Keratinocyte (primary cell): ENCODE data around the gene F2RL2. TPM values are rescaled to one million over a fixed set of nuclear protein-coding genes. Genes with fewer than 3 reads are reported as not detected.

ENCODE experiments used
- DNase-seq: peaks from one replicate; pipeline ENCODE4 v3.0.0-alpha.2; 2011; ENCODE audit warnings: low read depth, missing footprints, low spot score
- FAIRE-seq: peaks from 2 replicates; lab custom pipeline; 2011; peaks lifted over from hg19 to GRCh38; lab: Jason Lieb, UNC
- H2AFZ ChIP-seq: 2 replicates; pipeline ENCODE4 v1.6.0; 2012; ENCODE audit warnings: low read length, control low read depth, inconsistent platforms; ENCODE audit not compliant: control insufficient read depth
- H3K27ac ChIP-seq: 2 replicates; pipeline ENCODE4 v1.5.1; 2011; ENCODE audit warnings: low read length; ENCODE audit not compliant: control insufficient read depth, insufficient read depth
- H3K27me3 ChIP-seq: 3 replicates; pipeline ENCODE4 v1.6.0; 2011; ENCODE audit warnings: low read length; ENCODE audit not compliant: control insufficient read depth, insufficient read depth; ENCODE audit errors: extremely low read depth
- H3K36me3 ChIP-seq, 2 experiments: 2 replicates in 1 of 2; 3 replicates in 1 of 2; pipeline ENCODE4 v1.5.1; 2011; ENCODE audit warnings: low read length in 2 of 2, mild to moderate bottlenecking in 1 of 2; ENCODE audit not compliant: control insufficient read depth in 2 of 2, insufficient read depth in 2 of 2; ENCODE audit errors: extremely low read depth in 1 of 2
- H3K4me1 ChIP-seq: 3 replicates; pipeline ENCODE4 v1.5.1; 2011; ENCODE audit warnings: low read length; ENCODE audit not compliant: control insufficient read depth, insufficient read depth; ENCODE audit errors: extremely low read depth
- H3K4me2 ChIP-seq: 3 replicates; pipeline ENCODE4 v1.6.0; 2011; ENCODE audit warnings: low read depth, low read length; ENCODE audit not compliant: control insufficient read depth, insufficient read depth; ENCODE audit errors: extremely low read depth
- H3K4me3 ChIP-seq, 3 experiments: fragments of 200-600 bp in 1 of 3; sonication (generic) in 1 of 3; 2 replicates in 2 of 3; 3 replicates in 1 of 3; pipeline ENCODE4 v1.5.1; 2011 to 2016; ENCODE audit warnings: low read length in 3 of 3, mild to moderate bottlenecking in 3 of 3, control low read depth in 2 of 3, inconsistent platforms in 1 of 3, low read depth in 1 of 3, mixed read lengths in 1 of 3, mixed run types in 1 of 3, moderate library complexity in 1 of 3; ENCODE audit not compliant: control insufficient read depth in 2 of 3, insufficient read depth in 2 of 3; ENCODE audit errors: extremely low read depth in 1 of 3
- H3K79me2 ChIP-seq: 2 replicates; pipeline ENCODE4 v1.6.0; 2012; ENCODE audit warnings: low read length; ENCODE audit not compliant: control insufficient read depth, insufficient read depth
- H3K9ac ChIP-seq: 3 replicates; pipeline ENCODE4 v1.6.0; 2011; ENCODE audit warnings: low read length; ENCODE audit not compliant: control insufficient read depth, insufficient read depth; ENCODE audit errors: extremely low read depth
- H3K9me1 ChIP-seq: 3 replicates; pipeline ENCODE4 v1.6.0; 2011; ENCODE audit warnings: low read length; ENCODE audit not compliant: control insufficient read depth, insufficient read depth; ENCODE audit errors: extremely low read depth
- H3K9me3 ChIP-seq: 2 replicates; pipeline ENCODE4 v1.5.1; 2012; ENCODE audit warnings: low read depth, low read length; ENCODE audit not compliant: control insufficient read depth
- H4K20me1 ChIP-seq: 3 replicates; pipeline ENCODE4 v1.6.0; 2011; ENCODE audit warnings: low read length; ENCODE audit not compliant: control insufficient read depth, insufficient read depth; ENCODE audit errors: extremely low read depth
- EZH2 ChIP-seq: IDR thresholded peaks from one replicate; pipeline ENCODE4 v1.6.1; 2012; ENCODE audit warnings: inconsistent platforms, mild to moderate bottlenecking, low read length, moderate library complexity
- dilution Hi-C: fragments of 300-500 bp; cut with MboI; formaldehyde crosslinking; loops from one replicate; pipeline ENCODE4 v1.7.0; 2020; ENCODE audit warnings: low sequenced_read_pairs; ENCODE audit not compliant: extremely low pct_ligation_motif_present
- polyA plus RNA-seq, 5 experiments: library from polyadenylated mRNA; depleted of rRNA in 3 of 5; stranded (reverse) in 3 of 5; stranded (forward) in 1 of 5; unstranded in 1 of 5; fragments of >200 nt; gene quantifications; 1 replicate in 1 of 5; 2 replicates in 3 of 5; 3 replicates in 1 of 5; pipeline versions ENCODE4 v1.2.1 to v1.2.3, GENCODE V29; 2011 to 2012; ENCODE audit warnings: missing spikeins in 2 of 5, low read depth in 1 of 5, low replicate concordance in 1 of 5
- TF ChIP-seq, protein P1 (sequence below), 3 experiments: IDR thresholded peaks in 1 of 3; conservative IDR thresholded peaks in 1 of 3; optimal IDR thresholded peaks in 1 of 3; 2 replicates in 2 of 3; 3 replicates in 1 of 3; pipeline versions ENCODE3 to v1.5.1; 2011; ENCODE audit warnings: low read length in 3 of 3, mild to moderate bottlenecking in 3 of 3, moderate library complexity in 2 of 3, control low read depth in 1 of 3, inconsistent platforms in 1 of 3; ENCODE audit not compliant: insufficient read depth in 2 of 3; ENCODE audit errors: extremely low read depth in 1 of 3

F2RL2 gene
- polyA plus RNA-seq, 1 donor (not counting 4 experiments of a cell fraction or from before 2014, with no cell fraction given): not detected

DNA sequence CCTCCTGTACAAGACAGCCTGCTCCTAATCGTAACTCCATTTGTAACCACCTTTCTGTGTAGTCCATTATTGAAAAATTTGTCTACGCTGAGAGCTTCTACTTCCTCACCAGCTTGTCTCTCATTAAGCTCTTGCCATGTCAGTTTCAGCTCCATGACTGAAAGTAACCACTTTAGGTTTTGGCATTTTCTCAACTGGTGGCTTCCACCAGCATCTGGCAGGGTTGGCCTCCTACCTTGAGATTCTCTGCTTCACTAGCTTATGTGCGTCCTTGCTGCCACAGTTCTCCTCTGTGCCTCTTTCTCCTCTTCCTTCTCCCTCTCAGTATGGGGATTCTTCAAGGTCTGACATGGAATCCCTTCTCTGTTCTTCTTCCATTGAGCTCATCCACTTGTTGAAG, 31.8 kb downstream of the F2RL2 start:
- Histone ChIP-seq H3K36me3 (no peaks in the 10 kb centered on the region), H3K4me2 (no peak overlapping the region), H3K4me3 (no peak overlapping the region), H3K27ac (no peak overlapping the region), H2AFZ (no peak overlapping the region), H3K9ac (no peak overlapping the region), H3K9me3 (no peaks in the 10 kb centered on the region), H3K27me3 (peaks cover 4% of the 10 kb centered on the region), H3K79me2 (no peaks in the 10 kb centered on the region), H3K4me1 (no peaks in the 10 kb centered on the region), H4K20me1 (no peaks in the 10 kb centered on the region), H3K9me1 (no peaks in the 10 kb centered on the region)
- DNase-seq (no peak), FAIRE-seq (no peak)
- TF ChIP-seq EZH2: no peak
- TF ChIP-seq, protein P1, sequence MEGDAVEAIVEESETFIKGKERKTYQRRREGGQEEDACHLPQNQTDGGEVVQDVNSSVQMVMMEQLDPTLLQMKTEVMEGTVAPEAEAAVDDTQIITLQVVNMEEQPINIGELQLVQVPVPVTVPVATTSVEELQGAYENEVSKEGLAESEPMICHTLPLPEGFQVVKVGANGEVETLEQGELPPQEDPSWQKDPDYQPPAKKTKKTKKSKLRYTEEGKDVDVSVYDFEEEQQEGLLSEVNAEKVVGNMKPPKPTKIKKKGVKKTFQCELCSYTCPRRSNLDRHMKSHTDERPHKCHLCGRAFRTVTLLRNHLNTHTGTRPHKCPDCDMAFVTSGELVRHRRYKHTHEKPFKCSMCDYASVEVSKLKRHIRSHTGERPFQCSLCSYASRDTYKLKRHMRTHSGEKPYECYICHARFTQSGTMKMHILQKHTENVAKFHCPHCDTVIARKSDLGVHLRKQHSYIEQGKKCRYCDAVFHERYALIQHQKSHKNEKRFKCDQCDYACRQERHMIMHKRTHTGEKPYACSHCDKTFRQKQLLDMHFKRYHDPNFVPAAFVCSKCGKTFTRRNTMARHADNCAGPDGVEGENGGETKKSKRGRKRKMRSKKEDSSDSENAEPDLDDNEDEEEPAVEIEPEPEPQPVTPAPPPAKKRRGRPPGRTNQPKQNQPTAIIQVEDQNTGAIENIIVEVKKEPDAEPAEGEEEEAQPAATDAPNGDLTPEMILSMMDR (optimal IDR thresholded peaks at IDR 0.05 in 1 of 3, IDR thresholded peaks at IDR 0.05 in 1 of 3, conservative IDR thresholded peaks at IDR 0.05 in 1 of 3; ENCODE audit: extremely low read depth in 1 of 3, insufficient read depth in 2 of 3, low read length in 3 of 3): no peak
- dilution Hi-C loops: no loop called here

- no peaks in the 10 kb centered on the region for H3K9me3 ChIP-seq
- H3K4me2 ChIP-seq: no peak overlapping the region
- DNase-seq (no peak), FAIRE-seq (no peak)
- no peak for TF ChIP-seq EZH2
- TF ChIP-seq, protein P1 (optimal IDR thresholded peaks at IDR 0.05 in 1 of 3, IDR thresholded peaks at IDR 0.05 in 1 of 3, conservative IDR thresholded peaks at IDR 0.05 in 1 of 3; ENCODE audit: extremely low read depth in 1 of 3, insufficient read depth in 2 of 3, low read length in 3 of 3): no peak
- no peak overlapping the region for H2AFZ ChIP-seq
- H3K9ac ChIP-seq: no peak overlapping the region
- H3K79me2 ChIP-seq: no peaks in the 10 kb centered on the region
- H3K4me3 ChIP-seq: no peak overlapping the region
- H3K27me3 ChIP-seq: peaks cover 4% of the 10 kb centered on the region
- H3K9me1 ChIP-seq: no peaks in the 10 kb centered on the region
- H3K4me1 ChIP-seq: no peaks in the 10 kb centered on the region
- H3K36me3 ChIP-seq: no peaks in the 10 kb centered on the region
- dilution Hi-C loops: no loop called here
- no peaks in the 10 kb centered on the region for H4K20me1 ChIP-seq
- H3K27ac ChIP-seq: no peak overlapping the region
These were observed 33.2 kb downstream of the F2RL2 start for GRCh38 chr5:76590027-76590426.
